ENCODE measurements around the gene PTPRK. TPM values are rescaled to one million over a fixed set of nuclear protein-coding genes. Genes with fewer than 3 reads are reported as not detected.

Gene PTPRK
- polyA plus RNA-seq, 1 experiment: 37.8 TPM

- DNase-seq (ENCODE audit: low read depth, low spot score): no peak
- ChIA-PET CTCF (no interaction called here), POLR2A (no interaction called here)
- Histone ChIP-seq H3K9me3 (ENCODE audit: control insufficient read depth, insufficient read depth, low read length) (no peaks in the 10 kb centered on the region), H3K4me3 (ENCODE audit: low read depth, low read length) (no peak overlapping the region), H3K27me3 (ENCODE audit: control insufficient read depth, insufficient read depth, low read length) (no peaks in the 10 kb centered on the region), H3K27ac (ENCODE audit: low read depth, low read length) (no peak overlapping the region)
- TF ChIP-seq CTCF (IDR thresholded peaks at IDR 0.05; ENCODE audit: low read depth, low read length): no peak
Observed at GRCh38 chr6:128410584-128410983, 109.8 kb downstream of the PTPRK start.

GRCh38 chr6:128409003-128409402, 111.4 kb downstream of the PTPRK start:
- Histone ChIP-seq H3K9me3 (ENCODE audit: control insufficient read depth, insufficient read depth, low read length) (no peaks in the 10 kb centered on the region), H3K27me3 (ENCODE audit: control insufficient read depth, insufficient read depth, low read length) (no peaks in the 10 kb centered on the region), H3K4me3 (ENCODE audit: low read depth, low read length) (no peak overlapping the region), H3K27ac (ENCODE audit: low read depth, low read length) (no peak overlapping the region)
- CTCF ChIA-PET: no interaction called here
- no peak for TF ChIP-seq CTCF (IDR thresholded peaks at IDR 0.05; ENCODE audit: low read depth, low read length)
- POLR2A ChIA-PET: no interaction called here
- no peak for DNase-seq (ENCODE audit: low read depth, low spot score)

GRCh38 chr6:128406453-128406852, 113.9 kb downstream of the PTPRK start:
- Histone ChIP-seq H3K9me3 (ENCODE audit: control insufficient read depth, insufficient read depth, low read length) (no peaks in the 10 kb centered on the region), H3K27me3 (ENCODE audit: control insufficient read depth, insufficient read depth, low read length) (no peaks in the 10 kb centered on the region), H3K4me3 (ENCODE audit: low read depth, low read length) (no peak overlapping the region), H3K27ac (ENCODE audit: low read depth, low read length) (no peak overlapping the region)
- ChIA-PET CTCF (no interaction called here), POLR2A (no interaction called here)
- DNase-seq (ENCODE audit: low read depth, low spot score): no peak
- TF ChIP-seq CTCF (IDR thresholded peaks at IDR 0.05; ENCODE audit: low read depth, low read length): no peak

GRCh38 chr6:128403618-128404444, 116.6 kb downstream of the PTPRK start:
- DNase-seq (ENCODE audit: low read depth, low spot score): no peak
- POLR2A ChIA-PET: no interaction called here
- CTCF ChIA-PET: no interaction called here
- no peak for TF ChIP-seq CTCF (IDR thresholded peaks at IDR 0.05; ENCODE audit: low read depth, low read length)
- Histone ChIP-seq H3K9me3 (ENCODE audit: control insufficient read depth, insufficient read depth, low read length) (no peaks in the 10 kb centered on the region), H3K27me3 (ENCODE audit: control insufficient read depth, insufficient read depth, low read length) (no peaks in the 10 kb centered on the region), H3K27ac (ENCODE audit: low read depth, low read length) (no peak overlapping the region), H3K4me3 (ENCODE audit: low read depth, low read length) (no peak overlapping the region)

- Histone ChIP-seq H3K27me3 (ENCODE audit: control insufficient read depth, insufficient read depth, low read length) (no peaks in the 10 kb centered on the region), H3K4me3 (ENCODE audit: low read depth, low read length) (no peak overlapping the region), H3K9me3 (ENCODE audit: control insufficient read depth, insufficient read depth, low read length) (no peaks in the 10 kb centered on the region), H3K27ac (ENCODE audit: low read depth, low read length) (no peak overlapping the region)
- ChIA-PET POLR2A (no interaction called here), CTCF (interaction anchor here (0.8 kb wide), 1 partner anchor 15 kb away, joined by 3 read pairs; no protein-coding TSS in a partner anchor)
- TF ChIP-seq CTCF (IDR thresholded peaks at IDR 0.05; ENCODE audit: low read depth, low read length): no peak
- DNase-seq (ENCODE audit: low read depth, low spot score): no peak
Observed at GRCh38 chr6:128400875-128401274, 119.5 kb downstream of the PTPRK start.
